SJCRH30 (cell line): ENCODE results near the gene MAML2. TPM values are rescaled to one million over a fixed set of nuclear protein-coding genes. Genes with fewer than 3 reads are reported as not detected.
"Not testable (repeated sequence)": the region's sequence is repeated elsewhere in the genome, so short reads cannot be mapped to it uniquely, and the experiment has no call there.

ENCODE experiments used
- DNase-seq, 2 experiments: peaks; one replicate each; pipeline ENCODE4 v3.0.0-alpha.2; 2015 to 2020
- H3K27ac ChIP-seq: fragments of 250-450 bp; sonication (Bioruptor Pico); 2 replicates; pipeline ENCODE4 v1.5.1; 2020; ENCODE audit warnings: mild to moderate bottlenecking, moderate library complexity
- H3K27me3 ChIP-seq: fragments of 250-450 bp; sonication (Bioruptor Pico); 2 replicates; pipeline ENCODE4 v1.5.1; 2020; ENCODE audit warnings: mild to moderate bottlenecking, moderate library complexity
- H3K36me3 ChIP-seq: fragments of 250-450 bp; sonication (Bioruptor Pico); 2 replicates; pipeline ENCODE4 v1.5.1; 2020; ENCODE audit warnings: mild to moderate bottlenecking, moderate library complexity
- H3K4me1 ChIP-seq: fragments of 250-450 bp; sonication (Bioruptor Pico); 2 replicates; pipeline ENCODE4 v1.5.1; 2020; ENCODE audit warnings: mild to moderate bottlenecking, moderate library complexity
- H3K4me3 ChIP-seq: fragments of 250-450 bp; sonication (Bioruptor Pico); 2 replicates; pipeline ENCODE4 v1.5.1; 2020; ENCODE audit warnings: mild to moderate bottlenecking, moderate library complexity
- H3K9me3 ChIP-seq: fragments of 250-450 bp; sonication (Bioruptor Pico); replicated peaks from 2 replicates; pipeline ENCODE4 v1.5.1; 2020; ENCODE audit warnings: mild to moderate bottlenecking, moderate library complexity
- total RNA-seq: library from RNA; depleted of rRNA; stranded (reverse); fragments of >200 nt; shearing (Covaris generic); gene quantifications from 2 replicates; pipeline ENCODE4 v1.2.3, GENCODE V29; 2014

The MAML2 gene
- total RNA-seq, 1 experiment from 2014 or later, result 2.1 TPM

GRCh38 chr11:96299155-96299888, 43.7 kb downstream of the MAML2 start:
- H3K27ac ChIP-seq, result no peak overlapping the region
- H3K9me3 ChIP-seq, result no peaks in the 10 kb centered on the region
- H3K4me3 ChIP-seq, result no peak overlapping the region
- no peaks in the 10 kb centered on the region; the same call in 1 of the 2 replicates for H3K4me1 ChIP-seq
- H3K27me3 ChIP-seq, result no peaks in the 10 kb centered on the region
- no peak for DNase-seq
- no peaks in the 10 kb centered on the region for H3K36me3 ChIP-seq

DNA sequence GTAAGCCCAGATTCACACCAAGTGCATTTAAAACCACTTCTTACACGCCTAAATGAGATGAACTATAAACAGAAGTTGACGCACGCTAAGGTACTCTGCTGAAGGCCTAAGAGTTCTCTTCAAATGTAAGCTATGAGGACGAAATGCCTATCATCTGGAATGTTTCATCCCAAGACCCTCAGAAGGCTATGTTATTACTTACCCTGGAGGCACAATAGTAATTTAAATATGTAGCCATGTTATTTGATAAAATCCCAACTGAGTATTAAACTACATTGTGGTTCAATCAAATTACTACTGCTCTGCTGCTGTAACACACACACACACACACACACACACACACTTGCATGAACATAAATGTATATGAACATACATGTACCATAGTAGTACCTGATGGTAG, 47.6 kb downstream of the MAML2 start:
- no peak overlapping the region for H3K4me3 ChIP-seq
- no peaks in the 10 kb centered on the region for H3K27me3 ChIP-seq
- no peak overlapping the region for H3K27ac ChIP-seq
- no peaks in the 10 kb centered on the region for H3K36me3 ChIP-seq
- H3K4me1 ChIP-seq, result no peaks in the 10 kb centered on the region; the same call in 1 of the 2 replicates
- H3K9me3 ChIP-seq, result no peaks in the 10 kb centered on the region
- DNase-seq, result no peak

- H3K4me3 ChIP-seq, result no peak overlapping the region
- H3K36me3 ChIP-seq, result no peaks in the 10 kb centered on the region
- no peaks in the 10 kb centered on the region; the same call in 1 of the 2 replicates for H3K4me1 ChIP-seq
- H3K9me3 ChIP-seq, result no peaks in the 10 kb centered on the region
- DNase-seq, result no peak
- no peaks in the 10 kb centered on the region for H3K27me3 ChIP-seq
- H3K27ac ChIP-seq, result no peak overlapping the region
Observed at GRCh38 chr11:96294289-96294688, 48.7 kb downstream of the MAML2 start.

DNA sequence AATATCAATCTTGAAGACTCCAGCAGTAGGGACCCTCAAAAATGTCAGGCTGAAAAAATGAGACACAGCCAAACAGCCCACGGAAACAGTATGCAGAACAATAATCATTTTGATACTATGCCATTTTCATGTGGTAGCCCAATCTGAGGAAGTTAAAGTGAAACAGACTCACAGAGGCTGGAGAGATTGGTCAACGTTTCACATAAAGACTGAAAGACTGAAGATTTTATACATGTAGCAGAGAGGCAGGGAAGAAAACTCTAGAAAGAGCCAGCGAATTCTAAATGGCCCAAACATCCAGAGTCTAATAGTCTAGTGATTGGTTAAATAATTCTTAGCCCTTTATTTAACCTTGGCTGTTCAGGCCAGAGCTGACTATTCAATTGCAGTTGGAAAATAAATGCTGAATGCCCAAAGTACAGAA, 49.4 kb downstream of the MAML2 start:
- no peak for DNase-seq
- Histone ChIP-seq H3K36me3 (no peaks in the 10 kb centered on the region), H3K27ac (no peak overlapping the region), H3K4me1 (no peaks in the 10 kb centered on the region; the same call in 1 of the 2 replicates), H3K4me3 (no peak overlapping the region), H3K9me3 (no peaks in the 10 kb centered on the region), H3K27me3 (no peaks in the 10 kb centered on the region)

DNA sequence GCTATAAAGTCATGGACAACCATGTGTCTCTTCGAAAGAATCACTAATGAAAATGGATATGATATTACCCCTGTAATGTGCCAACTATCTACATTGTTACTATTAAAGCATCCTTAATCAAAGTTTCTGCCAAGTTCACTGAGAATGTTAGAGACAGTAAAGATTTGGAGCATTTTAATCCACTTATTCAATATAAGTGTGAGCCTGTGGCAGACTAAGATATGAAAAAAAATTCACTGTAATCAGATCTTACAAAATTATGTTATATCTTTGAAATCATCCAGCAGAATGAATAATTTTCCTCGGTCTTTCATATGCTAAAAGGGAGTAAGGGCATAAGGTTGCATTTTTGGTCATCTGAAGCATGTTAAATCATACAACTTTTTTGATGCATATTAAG, 49.9 kb downstream of the MAML2 start:
- DNase-seq, result no peak
- H3K36me3 ChIP-seq, result no peaks in the 10 kb centered on the region
- H3K9me3 ChIP-seq, result no peaks in the 10 kb centered on the region
- no peaks in the 10 kb centered on the region for H3K27me3 ChIP-seq
- H3K27ac ChIP-seq, result no peak overlapping the region
- H3K4me3 ChIP-seq, result no peak overlapping the region
- no peaks in the 10 kb centered on the region; the same call in 1 of the 2 replicates for H3K4me1 ChIP-seq

DNA sequence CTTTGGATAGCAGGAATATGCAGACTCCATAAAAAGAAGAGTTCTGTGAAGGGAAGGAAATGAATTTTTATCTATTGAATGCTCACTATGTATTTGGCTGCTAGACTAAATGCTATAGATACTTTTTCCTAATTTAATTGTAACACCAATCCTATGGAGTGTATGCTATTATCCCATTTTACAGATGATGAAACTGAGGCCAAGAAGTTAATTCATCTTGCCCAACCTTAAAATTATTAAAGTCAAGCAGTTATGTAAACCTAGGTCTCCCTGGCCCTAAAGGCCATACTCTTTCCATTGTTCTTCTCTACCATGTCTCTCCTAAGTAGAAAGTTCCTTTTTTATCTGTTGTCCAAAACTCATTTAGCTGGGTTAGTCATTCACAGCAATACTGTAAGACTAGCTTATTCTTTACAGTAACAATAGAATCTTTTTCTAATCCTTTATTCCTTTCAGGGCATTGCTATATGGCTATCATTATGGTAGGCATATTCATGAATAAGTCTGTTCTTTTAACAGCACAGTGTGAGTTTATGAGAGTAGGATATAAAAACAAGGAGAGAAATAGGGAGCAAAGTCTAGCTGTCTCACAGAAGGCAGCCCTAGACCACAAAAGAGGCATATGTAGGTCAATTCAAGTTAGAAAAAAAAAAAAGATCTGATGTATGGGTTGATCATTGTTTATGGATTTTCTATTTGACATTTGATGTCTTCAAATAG, 50.5 kb downstream of the MAML2 start:
- H3K4me1 ChIP-seq, result no peaks in the 10 kb centered on the region; the same call in 1 of the 2 replicates
- H3K27ac ChIP-seq, result no peak overlapping the region
- DNase-seq, result no peak
- H3K4me3 ChIP-seq, result no peak overlapping the region
- H3K36me3 ChIP-seq, result no peaks in the 10 kb centered on the region
- H3K27me3 ChIP-seq, result no peaks in the 10 kb centered on the region
- no peaks in the 10 kb centered on the region for H3K9me3 ChIP-seq

DNA sequence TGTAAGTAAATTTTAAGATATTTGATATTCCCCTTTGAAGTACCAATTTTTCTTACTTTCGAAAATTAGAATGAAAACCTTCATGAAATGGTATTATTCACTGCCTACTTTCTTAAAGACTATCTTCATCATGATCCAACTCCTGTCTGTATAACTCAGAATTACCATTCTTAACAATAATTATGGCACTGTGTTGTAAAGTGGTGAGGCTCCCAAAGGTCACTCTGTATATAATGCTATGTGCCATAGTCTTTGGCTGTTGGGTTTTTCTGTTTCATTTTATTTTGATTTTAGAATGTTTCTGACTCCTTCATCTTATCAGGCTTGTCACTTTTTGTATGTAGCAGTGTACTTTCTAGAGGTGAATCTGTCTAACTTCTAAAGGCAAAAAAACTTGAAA, 52.4 kb downstream of the MAML2 start:
- H3K27ac ChIP-seq, result no peak overlapping the region
- no peaks in the 10 kb centered on the region for H3K9me3 ChIP-seq
- H3K27me3 ChIP-seq, result no peaks in the 10 kb centered on the region
- H3K4me1 ChIP-seq, result no peaks in the 10 kb centered on the region; the same call in 1 of the 2 replicates
- H3K36me3 ChIP-seq, result no peaks in the 10 kb centered on the region
- no peak for DNase-seq
- H3K4me3 ChIP-seq, result no peak overlapping the region

DNA sequence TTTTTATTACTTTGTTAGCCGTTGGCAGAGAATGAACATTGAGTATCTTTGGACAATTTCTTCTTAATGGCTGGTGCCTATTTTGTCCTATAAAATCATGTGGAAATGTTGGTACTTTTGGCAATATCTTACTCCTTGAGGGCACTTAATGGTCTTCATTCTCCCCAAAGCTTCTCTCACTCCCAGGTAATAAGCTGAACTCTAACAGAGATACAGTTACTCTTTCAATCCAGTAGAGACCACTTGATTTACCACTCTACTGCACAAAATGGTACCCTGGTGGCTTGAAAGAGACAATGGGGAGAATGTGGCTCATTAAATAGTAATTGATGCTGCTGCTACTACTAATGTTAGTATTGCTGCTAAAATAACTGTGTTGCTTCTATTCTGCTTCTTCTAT, 53.0 kb downstream of the MAML2 start:
- Histone ChIP-seq H3K9me3 (no peaks in the 10 kb centered on the region), H3K4me1 (no peaks in the 10 kb centered on the region; the same call in 1 of the 2 replicates), H3K4me3 (no peak overlapping the region), H3K27ac (no peak overlapping the region), H3K27me3 (no peaks in the 10 kb centered on the region), H3K36me3 (no peaks in the 10 kb centered on the region)
- no peak for DNase-seq

DNA sequence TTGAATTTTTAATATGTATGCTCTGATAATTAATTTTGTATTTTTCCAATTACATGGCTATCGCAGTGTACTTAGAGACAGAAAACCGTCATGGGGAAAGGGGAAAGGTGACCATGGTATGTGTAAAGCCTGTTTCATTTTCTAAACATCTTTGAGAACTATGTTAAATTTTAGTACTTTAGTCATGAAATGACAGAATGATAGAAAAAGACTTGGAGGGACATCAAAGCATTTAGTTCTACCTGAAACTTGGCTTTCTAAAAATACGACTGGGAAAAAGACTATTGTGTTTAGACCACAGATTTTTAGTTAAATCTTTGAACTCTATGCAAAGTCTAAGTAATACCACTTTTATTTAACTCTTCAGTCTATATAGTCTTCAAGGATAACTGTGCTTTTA, 54.1 kb downstream of the MAML2 start:
- Histone ChIP-seq H3K9me3 (no peaks in the 10 kb centered on the region), H3K27me3 (no peaks in the 10 kb centered on the region)

DNA sequence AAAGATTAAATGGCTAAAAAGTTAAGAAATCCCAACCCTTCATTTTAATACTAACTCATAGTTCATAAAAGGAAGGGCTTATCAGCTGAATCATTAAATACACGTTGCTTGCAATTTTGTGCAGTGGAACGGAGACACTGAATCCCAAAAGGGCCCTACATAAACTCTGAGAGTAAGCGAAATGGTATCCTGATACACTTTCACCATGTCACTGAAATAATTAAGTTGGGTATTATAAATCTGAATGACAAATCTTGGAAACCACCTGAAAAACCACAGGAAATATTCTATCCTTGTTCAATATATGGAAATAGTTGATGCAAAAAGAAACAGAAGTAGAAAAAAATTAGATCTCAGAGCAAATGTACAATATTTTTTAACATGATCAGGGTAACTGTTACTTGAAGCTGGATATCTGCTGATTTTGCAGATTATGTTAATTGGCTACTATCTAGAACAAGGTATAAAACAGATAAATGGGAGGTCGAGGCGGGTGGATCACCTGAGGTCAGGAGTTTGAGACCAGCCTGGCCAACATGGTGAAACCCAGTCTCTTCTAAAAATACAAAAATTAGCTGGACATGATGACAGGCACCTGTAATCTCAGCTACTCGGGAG, 55.1 kb downstream of the MAML2 start:
- Histone ChIP-seq H3K27ac (no peak overlapping the region), H3K4me3 (no peak overlapping the region)

More for the DNA sequence above, 54.1 kb downstream of the MAML2 start:
- no peak for DNase-seq
- no peak overlapping the region for H3K27ac ChIP-seq
- H3K4me1 ChIP-seq, result no peaks in the 10 kb centered on the region
- no peak overlapping the region for H3K4me3 ChIP-seq
- H3K36me3 ChIP-seq, result no peaks in the 10 kb centered on the region

DNA sequence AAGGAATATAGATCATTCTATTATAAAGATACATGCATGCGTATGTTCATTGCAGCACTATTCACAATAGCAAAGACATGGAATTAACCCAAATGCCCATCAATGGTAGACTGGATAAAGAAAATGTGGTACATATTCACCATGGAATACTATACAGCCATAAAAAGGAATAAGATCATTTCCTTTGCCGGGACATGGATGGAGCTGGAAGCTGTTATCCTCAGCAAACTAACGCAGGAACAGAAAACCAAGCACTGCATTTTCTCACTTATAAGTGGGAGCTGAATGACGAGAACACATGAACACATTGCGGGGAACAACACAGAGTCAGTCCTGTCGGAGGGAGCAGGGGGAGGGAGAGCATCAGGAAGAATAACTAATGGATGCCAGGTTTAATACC, 57.0 kb downstream of the MAML2 start:
- not testable (repeated sequence) for H3K9me3 ChIP-seq, H3K4me3 ChIP-seq, H3K27me3 ChIP-seq, H3K4me1 ChIP-seq, DNase-seq, H3K27ac ChIP-seq, H3K36me3 ChIP-seq

More for the DNA sequence above, 55.1 kb downstream of the MAML2 start:
- DNase-seq, result no peak
- H3K36me3 ChIP-seq, result no peaks in the 10 kb centered on the region
- H3K9me3 ChIP-seq, result no peaks in the 10 kb centered on the region
- H3K27me3 ChIP-seq, result no peaks in the 10 kb centered on the region
- no peaks in the 10 kb centered on the region for H3K4me1 ChIP-seq

DNA sequence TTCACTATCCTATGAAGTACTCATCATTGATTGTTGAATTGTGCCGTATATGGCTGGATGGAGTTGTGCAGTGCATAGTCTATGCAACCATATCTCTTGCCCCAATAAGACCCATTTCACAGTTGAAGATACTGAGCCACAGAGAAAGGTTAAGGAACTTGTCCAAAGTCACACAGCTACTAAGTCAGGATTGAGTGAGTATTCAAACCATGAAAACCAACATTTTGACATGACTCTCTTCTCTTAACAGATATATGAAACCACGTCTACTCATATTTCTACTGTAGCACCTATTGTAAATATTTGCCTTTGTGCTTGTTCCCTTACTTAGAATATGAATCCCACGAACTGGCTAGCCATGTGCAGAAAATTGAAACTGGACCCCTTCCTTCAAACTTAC, 58.1 kb downstream of the MAML2 start:
- no peak for DNase-seq
- no peak overlapping the region for H3K27ac ChIP-seq
- H3K27me3 ChIP-seq, result no peaks in the 10 kb centered on the region
- no peaks in the 10 kb centered on the region for H3K4me1 ChIP-seq
- no peaks in the 10 kb centered on the region for H3K36me3 ChIP-seq
- no peak overlapping the region for H3K4me3 ChIP-seq
- H3K9me3 ChIP-seq, result no peaks in the 10 kb centered on the region

- Histone ChIP-seq H3K4me1 (no peaks in the 10 kb centered on the region), H3K27me3 (no peaks in the 10 kb centered on the region), H3K4me3 (no peak overlapping the region), H3K36me3 (no peaks in the 10 kb centered on the region), H3K27ac (no peak overlapping the region), H3K9me3 (no peaks in the 10 kb centered on the region)
- no peak for DNase-seq
Observed at GRCh38 chr11:96284401-96284800, 58.6 kb downstream of the MAML2 start.

- Histone ChIP-seq H3K36me3 (no peaks in the 10 kb centered on the region), H3K4me1 (no peaks in the 10 kb centered on the region), H3K4me3 (no peak overlapping the region), H3K27ac (no peak overlapping the region), H3K27me3 (no peaks in the 10 kb centered on the region), H3K9me3 (no peaks in the 10 kb centered on the region)
- no peak for DNase-seq
Observed at GRCh38 chr11:96282625-96283220, 60.3 kb downstream of the MAML2 start.

DNA sequence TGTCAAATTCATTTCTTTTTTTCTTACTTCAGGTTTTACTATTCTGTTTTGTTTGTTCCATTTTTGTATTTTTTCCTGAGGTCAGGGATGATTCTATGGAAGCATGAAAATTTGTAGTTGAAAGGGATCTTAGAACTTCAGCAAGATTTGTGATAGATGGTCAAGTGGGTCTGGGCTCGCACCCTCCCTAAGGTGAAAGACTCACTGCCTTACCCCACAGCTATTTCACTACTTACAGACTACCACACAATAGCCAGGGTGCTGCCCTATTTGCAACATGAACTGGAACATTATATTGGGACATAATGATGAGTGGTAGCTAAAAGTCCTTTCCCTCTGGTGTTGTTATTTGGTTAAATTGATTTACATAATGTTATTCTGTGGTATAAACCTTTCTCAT, 62.6 kb downstream of the MAML2 start:
- no peak for DNase-seq
- no peak overlapping the region for H3K27ac ChIP-seq
- H3K4me1 ChIP-seq, result no peaks in the 10 kb centered on the region
- H3K27me3 ChIP-seq, result no peaks in the 10 kb centered on the region
- no peaks in the 10 kb centered on the region for H3K9me3 ChIP-seq
- H3K4me3 ChIP-seq, result no peak overlapping the region
- H3K36me3 ChIP-seq, result no peaks in the 10 kb centered on the region
